Activated T-cell treated with anti-CD3 and anti-CD28 coated beads for 1 hour (primary cell): ENCODE measurements around the gene XKR8.
A peak's percentile ranks its signal among the peaks of the same experiment; 100 is the strongest.

Experiments used
- DNase-seq: peaks from one replicate; pipeline ENCODE4 v3.0.0-alpha.2; 2020; ENCODE audit warnings: low read depth

The XKR8 gene, protein sequence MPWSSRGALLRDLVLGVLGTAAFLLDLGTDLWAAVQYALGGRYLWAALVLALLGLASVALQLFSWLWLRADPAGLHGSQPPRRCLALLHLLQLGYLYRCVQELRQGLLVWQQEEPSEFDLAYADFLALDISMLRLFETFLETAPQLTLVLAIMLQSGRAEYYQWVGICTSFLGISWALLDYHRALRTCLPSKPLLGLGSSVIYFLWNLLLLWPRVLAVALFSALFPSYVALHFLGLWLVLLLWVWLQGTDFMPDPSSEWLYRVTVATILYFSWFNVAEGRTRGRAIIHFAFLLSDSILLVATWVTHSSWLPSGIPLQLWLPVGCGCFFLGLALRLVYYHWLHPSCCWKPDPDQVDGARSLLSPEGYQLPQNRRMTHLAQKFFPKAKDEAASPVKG

DNA sequence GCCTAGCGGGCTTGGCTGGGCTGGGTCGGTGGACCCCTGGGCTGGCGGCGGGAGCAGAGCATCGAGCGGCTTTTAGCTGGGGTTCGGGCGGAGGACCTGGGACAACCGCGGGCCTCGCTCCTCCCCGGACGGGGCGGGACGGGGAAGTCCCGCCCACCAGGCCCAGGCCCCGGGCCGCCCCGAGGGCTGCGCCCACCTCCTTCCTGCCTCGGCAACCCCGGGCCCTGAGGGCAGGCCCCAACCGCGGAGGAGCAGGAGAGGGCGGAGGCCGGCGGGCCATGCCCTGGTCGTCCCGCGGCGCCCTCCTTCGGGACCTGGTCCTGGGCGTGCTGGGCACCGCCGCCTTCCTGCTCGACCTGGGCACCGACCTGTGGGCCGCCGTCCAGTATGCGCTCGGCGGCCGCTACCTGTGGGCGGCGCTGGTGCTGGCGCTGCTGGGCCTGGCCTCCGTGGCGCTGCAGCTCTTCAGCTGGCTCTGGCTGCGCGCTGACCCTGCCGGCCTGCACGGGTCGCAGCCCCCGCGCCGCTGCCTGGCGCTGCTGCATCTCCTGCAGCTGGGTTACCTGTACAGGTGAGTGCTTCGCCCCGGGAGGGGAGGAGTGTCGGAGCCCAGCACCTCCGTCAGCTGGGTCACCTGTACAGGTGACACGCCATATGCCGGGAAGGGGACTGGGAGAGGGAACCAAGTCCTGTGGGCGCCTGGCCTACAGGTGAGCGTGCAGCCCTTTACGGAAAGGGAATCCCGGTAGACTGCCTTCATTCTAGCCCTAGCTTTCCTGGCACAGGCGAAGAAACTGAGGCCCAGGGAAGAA lies at the start of gene XKR8:
Gene XKR8, plus strand, starts transcription at position 182 of the 812 bp plus-strand sequence. Its CDS starts 97 bp downstream, at position 279.
- peak; percentile 74 for DNase-seq

DNA sequence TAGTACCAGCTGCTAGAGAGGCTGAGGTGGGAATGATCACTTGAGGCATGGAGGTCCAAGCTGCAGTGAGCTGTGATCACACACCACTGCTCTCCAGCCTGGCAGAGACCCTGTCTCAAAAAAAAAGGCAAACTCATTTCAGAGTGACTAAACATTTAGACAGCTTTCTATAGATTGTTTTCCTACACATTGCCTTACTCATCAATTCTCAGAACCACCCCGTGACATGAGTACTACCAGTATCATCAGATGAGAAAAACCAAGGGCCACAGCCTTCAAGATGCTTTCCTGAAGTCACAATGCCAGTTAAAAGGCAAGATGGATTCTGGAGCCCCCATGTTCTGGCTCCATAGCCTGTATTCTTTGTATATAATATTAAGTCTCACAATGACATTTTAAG lies 47.3 kb upstream of the XKR8 start:
- DNase-seq, result no peak

DNA sequence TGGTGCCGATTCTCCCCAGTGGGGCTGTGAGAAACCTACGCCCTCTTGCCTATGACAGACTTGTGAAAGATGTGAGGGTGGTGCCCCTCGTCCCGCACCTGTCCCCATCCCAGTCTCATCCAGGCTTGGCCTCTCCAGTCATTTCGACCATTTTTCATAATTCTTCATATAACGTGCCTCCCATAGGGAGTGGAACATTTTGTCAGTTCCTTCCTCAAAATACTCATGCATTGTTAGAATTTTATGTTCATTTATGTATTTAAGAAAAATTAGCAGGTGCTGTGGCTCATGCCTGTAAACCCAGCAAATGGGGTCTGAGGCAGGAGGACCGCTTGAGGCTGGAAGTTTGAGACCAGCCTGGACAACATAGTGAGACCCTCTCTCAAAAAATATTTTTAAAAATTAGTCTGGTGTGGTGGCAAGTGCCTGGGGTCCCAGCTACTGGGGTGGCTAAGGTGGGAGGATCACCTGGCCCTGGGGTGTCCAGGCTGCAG lies 44.6 kb upstream of the XKR8 start:
- DNase-seq, result no peak

DNA sequence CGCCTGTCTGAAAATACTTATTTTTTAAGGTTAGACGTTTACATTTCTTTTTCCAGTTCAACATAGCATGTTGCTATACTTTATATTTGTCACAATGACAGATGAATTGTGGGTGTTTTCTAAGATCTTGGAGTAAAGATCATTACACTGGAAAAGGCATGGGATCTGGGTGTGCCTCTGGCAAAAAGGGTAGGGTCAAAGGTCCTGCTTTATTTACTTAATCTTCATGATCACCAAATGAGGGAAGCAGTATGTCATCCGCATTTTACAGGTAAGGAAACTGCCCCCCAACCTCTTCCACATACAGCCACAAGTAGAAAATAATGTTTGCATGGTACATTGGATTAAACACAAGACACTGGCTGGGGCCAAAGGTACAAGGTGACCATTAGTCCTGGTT lies 37.5 kb upstream of the XKR8 start:
- no peak for DNase-seq

DNA sequence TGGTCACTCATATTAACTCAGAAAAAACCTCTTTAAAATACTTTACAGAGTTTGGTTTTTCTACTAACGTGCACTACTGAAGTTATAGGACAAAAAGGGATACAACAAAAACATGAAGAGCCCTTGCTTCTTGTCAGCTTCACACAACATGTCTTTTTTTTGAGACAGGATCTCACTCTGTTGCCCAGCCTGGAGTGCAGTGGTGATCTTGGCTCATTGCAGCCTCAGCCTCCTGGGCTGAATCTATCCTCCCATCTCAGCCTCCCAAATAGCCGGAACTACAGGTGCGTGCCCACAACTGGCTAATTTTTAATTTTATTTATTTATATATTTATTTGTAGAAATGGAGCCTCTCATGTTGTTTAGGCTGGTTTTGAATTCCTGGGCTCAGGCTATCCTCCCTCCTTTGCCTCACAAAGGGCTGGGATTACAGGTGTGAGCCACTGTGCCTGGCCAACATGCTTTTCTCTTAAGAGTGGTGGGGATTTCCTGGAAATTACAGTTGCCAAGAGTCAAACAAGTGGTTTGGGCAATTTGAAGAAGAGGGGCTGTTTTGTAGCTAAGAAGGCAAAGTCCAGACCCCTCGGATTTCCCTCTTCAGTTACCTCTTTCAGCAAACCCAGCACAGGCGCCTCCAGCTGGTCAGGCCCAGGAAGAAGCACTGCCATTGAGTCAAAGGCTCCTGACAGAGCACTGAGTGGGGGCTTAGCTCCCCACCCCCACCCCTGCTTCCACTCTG lies 31.4 kb upstream of the XKR8 start:
- no peak for DNase-seq

DNA sequence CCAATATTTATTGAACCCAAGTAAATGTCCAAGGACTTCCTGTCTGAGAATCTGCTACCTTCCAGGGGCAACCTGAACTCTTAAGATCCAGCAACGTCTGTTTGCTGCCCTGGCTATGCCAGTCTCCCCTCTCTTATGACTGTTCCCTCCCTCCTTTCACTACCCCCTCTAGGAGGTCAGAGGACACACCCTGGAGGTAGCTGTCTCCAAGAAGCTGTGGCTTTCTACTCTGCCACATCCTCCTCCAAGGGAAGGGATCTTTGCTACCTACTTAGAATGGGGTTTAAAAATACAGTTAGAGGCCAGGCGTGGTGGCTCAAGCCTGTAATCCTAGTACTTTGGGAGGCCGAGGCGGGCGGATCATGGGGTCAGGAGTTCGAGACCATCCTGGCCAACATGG lies 28.6 kb upstream of the XKR8 start:
- DNase-seq, result no peak

DNA sequence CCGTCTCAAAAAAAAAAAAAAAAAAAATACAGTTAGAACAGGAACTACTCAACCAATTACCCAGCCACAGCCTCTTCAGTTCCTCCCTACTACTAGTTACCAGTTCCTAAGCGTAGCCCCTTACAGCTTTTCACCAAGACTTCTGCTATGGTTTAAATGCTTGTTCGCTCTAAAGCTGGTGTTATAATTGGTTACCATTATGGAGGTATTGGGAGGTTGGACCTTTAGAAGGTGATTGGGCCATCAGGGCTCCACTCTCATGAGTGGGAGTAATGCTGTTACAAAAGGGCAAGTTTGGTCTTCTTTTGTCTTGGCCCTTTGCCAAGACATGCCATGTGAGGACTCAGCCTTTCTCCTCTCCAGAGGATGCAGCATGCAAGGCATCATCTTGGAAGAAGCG lies 28.0 kb upstream of the XKR8 start:
- DNase-seq, result no peak

DNA sequence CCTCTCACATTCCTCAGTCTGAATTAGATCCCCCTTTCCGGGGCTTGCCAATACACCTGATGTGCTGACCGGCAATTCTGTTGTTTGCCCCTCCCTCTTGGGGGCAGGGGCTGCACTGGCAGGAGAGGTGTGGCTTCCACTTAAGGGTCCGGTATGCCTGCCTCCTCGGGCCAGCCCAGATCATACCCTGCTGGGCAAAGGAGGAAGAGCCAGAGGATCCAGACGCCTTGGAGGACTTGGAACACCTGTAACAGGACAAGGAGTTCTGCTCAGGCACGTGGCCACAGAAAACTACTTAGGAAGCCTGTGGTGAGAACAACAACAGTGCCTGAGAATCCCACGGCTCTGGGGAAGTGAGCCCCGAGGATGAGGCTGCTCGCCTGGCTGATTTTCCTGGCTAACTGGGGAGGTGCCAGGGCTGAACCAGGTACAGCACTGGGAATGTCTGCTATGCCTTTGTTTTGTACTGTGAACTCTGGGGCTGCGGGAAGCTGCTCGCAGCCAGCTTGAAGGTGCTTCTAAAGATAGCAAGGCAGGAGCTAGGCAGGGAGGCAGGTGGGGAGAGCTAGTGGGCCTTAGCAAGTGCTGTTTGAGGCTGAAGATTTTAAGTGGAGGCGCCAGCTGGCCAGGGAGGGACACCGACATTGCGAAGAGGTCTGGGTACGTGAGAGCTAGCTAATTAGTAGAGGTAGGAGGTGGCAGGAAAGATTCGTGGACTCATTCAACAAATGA lies 24.8 kb upstream of the XKR8 start, which contains the start of gene SMPDL3B:
Gene SMPDL3B, plus strand, starts transcription at position 183 of the 732 bp plus-strand sequence. Its CDS starts 184 bp downstream, at position 367.
- DNase-seq, result no peak

DNA sequence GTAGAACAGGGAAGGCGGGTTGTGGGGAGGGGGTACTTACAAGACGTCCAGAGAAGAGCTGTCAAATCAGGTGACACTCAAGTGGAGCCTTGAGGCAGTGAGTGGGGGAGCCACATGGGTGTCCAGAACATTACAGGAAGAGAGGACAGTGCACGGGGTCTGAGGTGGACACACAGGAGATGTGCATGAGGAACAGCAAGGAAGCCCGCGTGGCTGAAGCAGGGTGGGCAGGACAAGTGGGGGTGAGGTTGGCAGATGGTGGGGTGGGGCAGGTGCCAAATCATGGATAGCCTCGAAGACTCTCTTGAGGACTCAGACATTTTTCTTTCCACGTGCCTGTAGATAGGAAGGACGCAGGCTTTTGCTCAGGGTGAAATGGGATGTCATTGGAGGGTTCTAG lies 24.1 kb upstream of the XKR8 start:
- DNase-seq, result no peak

DNA sequence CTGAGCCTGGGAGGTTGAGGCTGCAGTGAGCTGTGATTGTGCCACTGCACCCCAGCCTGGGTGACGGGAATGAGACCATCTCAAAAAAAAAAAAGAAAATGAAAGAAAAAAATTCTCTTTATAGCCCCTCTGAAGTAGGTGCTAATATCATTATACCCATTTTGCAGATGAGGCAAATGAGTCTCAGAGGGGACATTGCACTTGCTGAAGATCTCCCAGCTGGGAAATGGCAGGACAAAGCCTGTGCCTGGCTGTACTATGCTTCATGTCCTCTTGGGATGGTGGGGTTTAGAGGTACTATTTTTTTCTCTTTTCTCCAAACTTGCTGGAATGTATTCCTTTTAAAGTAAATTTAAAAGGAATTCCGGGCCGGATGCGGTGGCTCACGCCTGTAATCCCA lies 23.4 kb upstream of the XKR8 start:
- no peak for DNase-seq

DNA sequence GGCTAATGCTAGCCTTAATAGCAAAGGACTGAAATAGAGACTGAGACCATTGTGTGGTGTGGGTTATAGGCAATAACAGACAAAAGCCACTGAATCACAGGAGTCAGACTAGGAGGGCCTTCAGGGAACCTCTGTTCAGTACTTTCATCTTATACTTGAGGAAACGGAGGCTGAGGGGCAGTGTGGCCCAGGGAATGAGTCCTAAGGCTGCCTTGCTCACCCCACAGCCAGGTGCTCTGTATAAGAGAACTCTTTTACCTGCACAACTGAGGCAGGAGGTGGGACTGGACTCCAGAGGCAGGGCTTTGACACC lies 22.3 kb upstream of the XKR8 start:
- no peak for DNase-seq

DNA sequence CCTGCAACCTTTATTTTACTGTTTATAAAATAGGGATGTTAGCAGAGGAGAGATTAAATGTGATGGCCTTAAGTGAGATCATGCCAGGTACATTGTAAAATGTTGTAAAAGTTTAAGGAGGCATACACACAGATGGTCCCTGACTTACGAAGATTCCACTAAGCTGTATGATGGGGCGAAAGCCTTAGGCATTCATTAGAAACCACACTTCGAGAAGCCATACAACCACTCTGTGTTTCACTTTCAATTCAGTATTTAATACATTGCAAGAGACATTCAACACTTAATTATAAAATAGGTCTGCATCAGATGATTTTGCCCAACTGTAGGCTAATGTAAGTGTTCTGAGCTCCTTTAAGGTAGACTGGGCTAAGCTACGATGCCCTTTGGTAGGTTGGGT lies 21.3 kb upstream of the XKR8 start:
- no peak for DNase-seq

DNA sequence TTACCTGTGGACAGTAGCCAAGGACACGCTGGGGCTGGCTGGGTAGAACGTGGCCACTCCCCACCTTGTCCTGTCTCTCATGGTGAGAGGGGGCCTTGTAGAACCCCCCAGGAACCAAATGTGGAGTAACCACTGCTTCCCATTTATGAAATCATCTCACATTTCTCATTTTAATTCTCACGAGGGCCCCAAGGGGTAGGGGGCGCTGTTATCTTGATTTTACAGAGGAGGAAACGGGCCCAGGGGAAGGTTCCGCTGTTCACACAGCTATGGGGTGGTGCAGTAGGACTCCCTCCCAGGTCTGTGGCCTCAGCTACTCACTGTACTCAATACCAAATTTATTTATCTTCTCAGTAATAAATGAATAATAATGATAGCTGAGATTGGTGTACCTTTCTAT lies 19.5 kb upstream of the XKR8 start:
- peak; percentile 77 for DNase-seq

DNA sequence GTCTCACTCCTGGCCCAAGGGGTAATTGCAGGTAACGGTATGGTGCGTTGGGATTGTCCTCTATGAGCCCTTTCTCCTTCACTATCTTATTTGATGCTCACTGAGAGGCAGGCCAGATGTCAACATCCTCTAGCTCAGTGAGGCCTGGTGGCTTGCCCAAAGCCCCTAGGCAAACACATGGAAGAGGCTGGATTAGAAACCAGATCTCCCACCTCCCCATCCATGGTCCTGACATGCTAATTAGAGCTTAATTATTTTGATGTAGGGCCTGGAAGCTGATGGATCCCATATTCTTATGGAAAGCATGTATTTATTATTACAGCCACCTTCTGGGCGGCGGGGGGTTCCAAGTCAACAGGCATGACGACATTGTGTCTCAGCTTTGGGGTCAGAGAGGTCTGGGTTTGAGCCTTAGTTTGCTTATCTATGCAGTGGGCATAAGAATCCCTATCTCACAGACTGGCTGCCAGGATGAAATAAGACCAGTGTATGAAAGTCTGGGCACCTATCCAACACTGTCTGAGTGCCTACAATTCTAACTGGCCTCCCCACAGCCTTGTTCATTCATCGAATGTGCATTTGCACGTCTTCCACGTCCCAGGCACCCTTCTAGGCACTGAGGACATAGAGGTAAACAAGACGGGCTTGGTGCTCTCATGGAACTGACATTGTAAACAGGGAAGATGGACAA lies 18.8 kb upstream of the XKR8 start:
- DNase-seq, result no peak

DNA sequence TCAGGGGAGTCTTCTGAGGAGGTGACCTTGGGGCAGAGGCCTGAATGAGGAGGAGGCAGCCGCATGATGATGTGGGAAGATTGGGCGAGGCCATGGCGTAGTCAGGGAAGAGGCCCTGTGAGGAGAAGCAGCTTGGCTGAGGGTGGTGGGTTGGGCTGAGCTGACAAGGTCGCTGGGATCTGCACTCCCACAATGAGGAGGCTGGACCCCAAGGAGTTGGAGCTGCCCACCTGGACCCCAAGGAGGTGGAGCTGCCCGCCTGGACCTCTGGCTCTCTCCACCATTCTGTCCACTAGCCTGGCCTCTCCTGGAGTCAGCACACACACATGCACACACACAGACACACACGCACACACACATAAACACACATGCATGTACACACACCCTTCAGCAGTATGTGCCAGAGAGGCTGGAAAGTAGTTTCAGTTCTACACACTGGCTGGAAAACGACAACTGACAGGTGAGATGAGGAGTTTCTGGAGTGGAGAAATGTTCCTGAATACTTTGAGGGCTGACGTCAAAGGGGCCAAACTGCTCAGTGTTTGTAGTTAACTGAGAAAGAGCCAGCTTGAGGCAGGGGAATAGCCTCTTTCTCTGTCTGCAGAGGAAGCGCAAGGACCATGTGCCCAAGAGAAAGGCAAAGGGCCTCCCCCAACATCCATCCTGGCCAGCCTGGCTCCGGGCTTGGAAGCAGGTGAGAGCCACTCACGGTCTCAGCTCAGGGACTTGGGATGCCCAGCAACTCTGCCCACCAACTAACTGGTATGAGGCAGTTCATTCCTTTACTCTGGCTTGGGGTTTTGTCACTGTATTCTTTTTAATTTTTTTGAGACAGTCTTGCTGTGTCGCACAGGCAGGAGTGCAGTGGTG lies 17.9 kb upstream of the XKR8 start:
- DNase-seq, result no peak

DNA sequence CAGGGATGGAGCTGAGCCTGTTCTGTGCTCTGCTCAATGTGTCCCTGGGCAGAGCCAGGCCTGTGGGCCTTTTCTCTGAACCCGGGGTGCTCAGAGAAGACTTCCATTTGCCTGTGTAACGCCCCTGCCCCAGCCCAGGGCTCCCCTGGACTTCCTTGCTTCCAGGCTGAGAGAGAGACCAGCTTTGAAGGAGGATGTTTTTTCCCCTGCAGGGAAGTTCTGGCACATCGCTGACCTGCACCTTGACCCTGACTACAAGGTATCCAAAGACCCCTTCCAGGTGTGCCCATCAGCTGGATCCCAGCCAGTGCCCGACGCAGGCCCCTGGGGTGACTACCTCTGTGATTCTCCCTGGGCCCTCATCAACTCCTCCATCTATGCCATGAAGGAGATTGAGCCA lies 14.8 kb upstream of the XKR8 start:
- no peak for DNase-seq

DNA sequence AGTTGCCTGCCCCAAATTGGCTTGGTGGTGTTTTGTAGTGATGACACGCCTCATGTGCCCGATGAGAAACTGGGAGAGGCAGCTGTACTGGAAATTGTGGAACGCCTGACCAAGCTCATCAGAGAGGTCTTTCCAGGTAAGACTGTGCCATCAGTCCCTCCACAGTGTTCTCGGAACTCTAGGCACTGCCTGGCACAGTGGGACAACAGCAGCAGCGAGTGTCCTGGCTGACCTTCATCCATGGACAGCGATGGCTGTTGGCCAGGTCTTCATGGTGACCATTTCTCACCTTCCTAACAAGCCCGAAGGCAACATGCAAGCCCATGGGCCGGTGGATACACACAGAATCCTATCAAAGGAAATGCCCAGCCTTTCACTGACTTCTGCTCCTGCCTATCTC lies 10.7 kb upstream of the XKR8 start:
- DNase-seq, result no peak

DNA sequence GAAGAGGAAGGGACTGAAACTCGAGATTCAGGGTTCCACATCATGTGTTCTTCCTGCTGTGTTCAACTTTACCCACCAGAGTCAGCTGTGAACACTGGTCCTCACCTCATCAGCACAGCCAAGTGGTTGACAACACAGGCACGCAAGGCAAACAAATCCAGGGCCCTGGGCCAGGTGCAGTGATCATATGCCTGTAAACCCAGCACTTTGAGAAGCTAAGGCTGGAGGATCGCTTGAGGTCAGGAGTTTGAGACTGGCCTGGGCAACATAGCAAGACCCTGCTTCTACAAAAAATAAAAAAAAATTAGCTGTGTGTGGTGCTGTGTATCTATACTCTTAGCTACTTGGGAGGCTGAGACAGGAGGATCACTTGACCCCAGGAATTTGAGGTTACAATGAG lies 8.4 kb upstream of the XKR8 start:
- no peak for DNase-seq

DNA sequence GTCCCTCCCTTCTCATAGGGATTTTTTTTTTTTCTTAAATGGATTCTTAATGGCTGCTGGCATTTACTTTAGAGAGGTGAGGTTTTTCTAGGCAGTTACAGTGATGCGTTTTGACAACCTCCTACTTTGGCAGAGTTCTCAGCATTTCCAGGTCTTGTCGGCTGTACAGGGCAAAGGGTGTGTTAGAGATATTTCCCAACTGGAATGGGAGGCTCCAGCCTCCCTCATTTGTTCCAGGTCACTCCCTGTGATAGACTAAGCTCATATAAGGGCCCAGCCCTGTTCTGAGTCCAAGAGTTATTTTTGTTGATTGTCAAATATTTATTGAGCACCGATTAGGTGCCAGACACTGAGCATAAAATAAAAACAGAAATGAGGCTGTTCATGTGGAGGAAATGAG lies 7.6 kb upstream of the XKR8 start:
- DNase-seq, result no peak

DNA sequence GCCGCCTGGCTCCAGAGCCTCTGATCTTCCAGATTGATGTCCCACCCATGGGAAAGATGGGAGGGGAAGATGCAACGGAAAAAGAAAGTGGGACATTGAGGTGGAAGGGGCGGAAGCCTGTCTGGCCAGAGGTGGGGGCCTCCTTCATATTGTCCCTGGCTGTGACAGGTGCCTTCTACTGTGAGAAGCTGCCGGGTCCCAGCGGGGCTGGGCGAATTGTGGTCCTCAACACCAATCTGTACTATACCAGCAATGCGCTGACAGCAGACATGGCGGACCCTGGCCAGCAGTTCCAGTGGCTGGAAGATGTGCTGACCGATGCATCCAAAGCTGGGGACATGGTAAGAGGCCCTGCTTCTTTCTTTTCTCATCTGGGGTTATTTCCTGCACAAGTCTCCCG lies 5.6 kb upstream of the XKR8 start:
- no peak for DNase-seq
